Measurements from ENCODE around the gene KCNK10.
A peak's percentile ranks its signal among the peaks of the same experiment; 100 is the strongest.

The KCNK10 gene

GRCh38 chr14:88297306-88297705, 25.8 kb downstream of the KCNK10 start:
- H3K27me3 ChIP-seq (ENCODE audit: low read depth, low read length) = no peaks in the 10 kb centered on the region
- no peak overlapping the region for H3K4me3 ChIP-seq (ENCODE audit: low read length)
- no peak overlapping the region for H3K9ac ChIP-seq (ENCODE audit: low read length)
- H4K20me1 ChIP-seq (ENCODE audit: insufficient read depth, low read length) = no peaks in the 10 kb centered on the region
- no peaks in the 10 kb centered on the region for H3K36me3 ChIP-seq (replicated peaks; ENCODE audit: low read depth, low read length)
- TF ChIP-seq, protein P1, sequence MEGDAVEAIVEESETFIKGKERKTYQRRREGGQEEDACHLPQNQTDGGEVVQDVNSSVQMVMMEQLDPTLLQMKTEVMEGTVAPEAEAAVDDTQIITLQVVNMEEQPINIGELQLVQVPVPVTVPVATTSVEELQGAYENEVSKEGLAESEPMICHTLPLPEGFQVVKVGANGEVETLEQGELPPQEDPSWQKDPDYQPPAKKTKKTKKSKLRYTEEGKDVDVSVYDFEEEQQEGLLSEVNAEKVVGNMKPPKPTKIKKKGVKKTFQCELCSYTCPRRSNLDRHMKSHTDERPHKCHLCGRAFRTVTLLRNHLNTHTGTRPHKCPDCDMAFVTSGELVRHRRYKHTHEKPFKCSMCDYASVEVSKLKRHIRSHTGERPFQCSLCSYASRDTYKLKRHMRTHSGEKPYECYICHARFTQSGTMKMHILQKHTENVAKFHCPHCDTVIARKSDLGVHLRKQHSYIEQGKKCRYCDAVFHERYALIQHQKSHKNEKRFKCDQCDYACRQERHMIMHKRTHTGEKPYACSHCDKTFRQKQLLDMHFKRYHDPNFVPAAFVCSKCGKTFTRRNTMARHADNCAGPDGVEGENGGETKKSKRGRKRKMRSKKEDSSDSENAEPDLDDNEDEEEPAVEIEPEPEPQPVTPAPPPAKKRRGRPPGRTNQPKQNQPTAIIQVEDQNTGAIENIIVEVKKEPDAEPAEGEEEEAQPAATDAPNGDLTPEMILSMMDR (IDR thresholded peaks at IDR 0.05; ENCODE audit: low read depth, low read length) = no peak
- TF ChIP-seq EZH2phosphoT487 (IDR thresholded peaks at IDR 0.05; ENCODE audit: low read depth) = no peak
- no peak overlapping the region for H2AFZ ChIP-seq (ENCODE audit: low read depth, low read length)
- peak overlapping the region; percentile 32 for H3K4me2 ChIP-seq (ENCODE audit: low read length)
- no peak overlapping the region for H3K27ac ChIP-seq (ENCODE audit: low read length)
- H3K9me3 ChIP-seq (ENCODE audit: insufficient read depth, low read length) = no peaks in the 10 kb centered on the region
- H3K4me1 ChIP-seq (ENCODE audit: low read length) = peaks cover 47% of the 10 kb centered on the region
- no peaks in the 10 kb centered on the region for H3K79me2 ChIP-seq (ENCODE audit: low read length)

- TF ChIP-seq, protein P1 (IDR thresholded peaks at IDR 0.05; ENCODE audit: low read depth, low read length) = no peak
- TF ChIP-seq EZH2phosphoT487 (IDR thresholded peaks at IDR 0.05; ENCODE audit: low read depth) = no peak
- no peak overlapping the region for H3K4me2 ChIP-seq (ENCODE audit: low read length)
These were observed 26.7 kb downstream of the KCNK10 start for GRCh38 chr14:88296351-88296750.

DNA sequence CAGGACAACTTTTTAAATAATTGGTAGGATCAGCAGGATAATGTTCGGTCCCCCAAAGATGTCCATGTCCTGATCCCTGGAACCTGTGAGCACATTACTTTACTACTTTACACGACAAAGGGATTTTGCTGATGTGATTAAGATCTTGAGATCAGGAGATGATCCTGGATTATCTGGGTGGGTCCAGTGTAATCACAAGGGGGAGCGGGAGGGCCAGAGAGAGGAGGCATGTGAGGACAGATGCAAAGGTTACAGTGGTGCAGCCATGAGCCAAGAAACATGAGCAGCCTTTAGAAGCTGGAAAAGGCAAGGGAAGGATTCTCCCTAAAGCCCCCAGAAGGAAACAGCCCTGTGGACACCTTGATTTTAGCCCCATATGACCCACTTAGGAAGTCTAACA, 33.1 kb downstream of the KCNK10 start:
- no peaks in the 10 kb centered on the region for H4K20me1 ChIP-seq (ENCODE audit: insufficient read depth, low read length)
- H3K79me2 ChIP-seq (ENCODE audit: low read length) = no peaks in the 10 kb centered on the region
- H2AFZ ChIP-seq (ENCODE audit: low read depth, low read length) = no peak overlapping the region
- no peaks in the 10 kb centered on the region for H3K9me3 ChIP-seq (ENCODE audit: insufficient read depth, low read length)
- H3K4me1 ChIP-seq (ENCODE audit: low read length) = peaks cover 12% of the 10 kb centered on the region
- H3K9ac ChIP-seq (ENCODE audit: low read length) = no peak overlapping the region
- no peak overlapping the region for H3K27ac ChIP-seq (ENCODE audit: low read length)
- H3K27me3 ChIP-seq (ENCODE audit: low read depth, low read length) = no peaks in the 10 kb centered on the region
- no peak overlapping the region for H3K4me3 ChIP-seq (ENCODE audit: low read length)
- no peaks in the 10 kb centered on the region for H3K36me3 ChIP-seq (replicated peaks; ENCODE audit: low read depth, low read length)
- H3K4me2 ChIP-seq (ENCODE audit: low read length) = no peak overlapping the region
- no peak for TF ChIP-seq EZH2phosphoT487 (IDR thresholded peaks at IDR 0.05; ENCODE audit: low read depth)
- TF ChIP-seq, protein P1 (IDR thresholded peaks at IDR 0.05; ENCODE audit: low read depth, low read length) = no peak

More at GRCh38 chr14:88296351-88296750, 26.7 kb downstream of the KCNK10 start:
- Histone ChIP-seq H3K9me3 (ENCODE audit: insufficient read depth, low read length) (no peaks in the 10 kb centered on the region), H3K27ac (ENCODE audit: low read length) (no peak overlapping the region), H3K27me3 (ENCODE audit: low read depth, low read length) (no peaks in the 10 kb centered on the region), H4K20me1 (ENCODE audit: insufficient read depth, low read length) (no peaks in the 10 kb centered on the region), H3K4me3 (ENCODE audit: low read length) (no peak overlapping the region), H2AFZ (ENCODE audit: low read depth, low read length) (no peak overlapping the region), H3K9ac (ENCODE audit: low read length) (no peak overlapping the region), H3K79me2 (ENCODE audit: low read length) (no peaks in the 10 kb centered on the region), H3K4me1 (ENCODE audit: low read length) (peaks cover 39% of the 10 kb centered on the region), H3K36me3 (replicated peaks; ENCODE audit: low read depth, low read length) (no peaks in the 10 kb centered on the region)

DNA sequence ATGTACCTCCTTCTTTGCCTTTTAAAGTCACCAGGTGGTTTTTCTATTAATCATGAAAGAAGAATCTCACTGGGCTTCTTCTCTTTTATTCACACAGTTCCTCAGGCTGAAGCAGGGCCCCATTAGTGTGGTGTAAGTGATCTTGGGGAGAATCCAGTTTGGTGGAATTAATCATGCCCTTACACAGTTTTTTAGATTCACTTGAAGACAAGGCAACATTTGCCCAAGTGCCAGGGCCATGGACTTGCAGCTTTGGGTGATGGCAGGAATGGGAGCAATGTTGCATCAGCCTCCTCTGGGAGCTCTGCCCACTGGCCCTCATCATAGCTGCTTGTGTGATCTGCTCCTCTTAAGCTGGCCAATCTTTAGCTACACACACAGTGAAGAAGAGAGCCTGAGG, 33.8 kb downstream of the KCNK10 start:
- no peak overlapping the region for H2AFZ ChIP-seq (ENCODE audit: low read depth, low read length)

More for the DNA sequence above, 33.8 kb downstream of the KCNK10 start:
- no peak for TF ChIP-seq EZH2phosphoT487 (IDR thresholded peaks at IDR 0.05; ENCODE audit: low read depth)
- TF ChIP-seq, protein P1 (IDR thresholded peaks at IDR 0.05; ENCODE audit: low read depth, low read length) = no peak
- no peak overlapping the region for H3K27ac ChIP-seq (ENCODE audit: low read length)
- H3K4me3 ChIP-seq (ENCODE audit: low read length) = no peak overlapping the region
- H3K27me3 ChIP-seq (ENCODE audit: low read depth, low read length) = no peaks in the 10 kb centered on the region
- peaks cover 12% of the 10 kb centered on the region for H3K4me1 ChIP-seq (ENCODE audit: low read length)
- no peaks in the 10 kb centered on the region for H3K36me3 ChIP-seq (replicated peaks; ENCODE audit: low read depth, low read length)
- no peaks in the 10 kb centered on the region for H3K9me3 ChIP-seq (ENCODE audit: insufficient read depth, low read length)
- H4K20me1 ChIP-seq (ENCODE audit: insufficient read depth, low read length) = no peaks in the 10 kb centered on the region
- H3K79me2 ChIP-seq (ENCODE audit: low read length) = no peaks in the 10 kb centered on the region
- no peak overlapping the region for H3K4me2 ChIP-seq (ENCODE audit: low read length)
- no peak overlapping the region for H3K9ac ChIP-seq (ENCODE audit: low read length)

Data from OCI-LY3 (cell line).